Measurements from ENCODE around the gene FXYD4. TPM values are rescaled to one million over a fixed set of nuclear protein-coding genes. Genes with fewer than 3 reads are reported as not detected.
A peak's percentile ranks its signal among the peaks of the same experiment; 100 is the strongest.

FXYD4 gene
- total and polyA plus RNA-seq, 4 experiments from 2014 or later, result not detected

DNA sequence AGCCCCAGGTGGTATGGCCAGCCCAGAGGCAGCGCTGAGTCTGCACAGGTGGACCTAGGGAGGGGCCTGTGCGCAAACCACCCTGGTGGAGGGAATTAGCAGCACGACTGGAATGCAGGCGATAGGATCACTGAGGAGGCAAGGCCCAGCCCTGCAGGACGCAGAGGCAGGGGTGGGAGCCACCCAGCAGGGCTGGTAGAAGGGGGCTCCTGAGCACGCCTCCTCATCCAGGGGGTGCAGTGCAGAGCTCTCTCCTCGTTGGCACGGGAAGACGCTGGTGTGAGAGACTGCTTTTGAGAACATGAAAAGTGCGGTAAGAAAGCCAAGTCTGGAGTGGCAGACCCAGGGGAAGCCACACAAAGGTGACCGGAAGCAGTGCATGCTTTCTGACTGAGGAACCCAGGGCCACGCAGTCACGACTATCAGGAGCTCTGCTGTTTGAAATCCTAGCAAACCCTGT lies 6.0 kb downstream of the FXYD4 start:
- intact Hi-C loops (cut with micrococcal nuclease), result no loop called here
- no peak overlapping the region for H3K27ac Mint-ChIP-seq
- CTCF ChIA-PET (ENCODE audit: partially characterized antibody), result no interaction called here

DNA sequence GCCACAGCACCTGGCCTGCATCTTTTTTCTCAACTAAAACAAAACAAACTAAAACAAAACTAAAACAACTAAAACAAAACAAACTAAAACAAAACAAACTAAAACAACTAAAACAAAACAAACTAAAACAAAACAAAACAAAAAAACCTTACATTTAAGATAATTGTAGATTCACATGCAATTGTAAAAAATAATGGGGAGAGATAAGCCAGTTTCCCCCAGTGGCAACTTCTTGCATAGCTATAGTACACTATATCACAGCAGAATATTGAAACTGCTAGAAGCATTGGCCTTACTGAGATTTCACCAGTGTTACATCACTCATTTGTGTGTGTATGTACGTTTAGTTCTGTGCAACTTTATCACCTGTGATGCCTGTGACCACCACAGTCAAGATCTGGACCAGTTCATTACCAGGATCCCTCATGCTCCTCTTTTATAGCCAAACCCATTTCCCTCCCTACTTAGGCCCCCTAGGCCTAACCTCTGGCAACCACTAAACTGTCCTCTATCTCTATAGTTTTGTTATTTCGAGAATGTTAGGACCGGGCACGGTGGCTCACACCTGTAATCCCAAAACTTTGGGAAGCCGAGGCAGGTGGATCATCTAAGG lies 9.3 kb downstream of the FXYD4 start:
- Mint-ChIP-seq H3K4me1 (peaks cover 5 to 20% (median 11%) of the 10 kb centered on the region in 4 donors), H3K36me3 (peaks cover 0 to 14% of the 10 kb centered on the region in 2 donors), H3K9me3 (no peaks in the 10 kb centered on the region), H3K27ac (peak overlapping the region in 6 of 7 donors; percentile 13 to 70 (median 64)), H3K4me3 (no peak overlapping the region), H3K27me3 (no peaks in the 10 kb centered on the region)
- Histone ChIP-seq H3K36me3 (ENCODE audit: insufficient read depth, low read length) (peaks cover 10% of the 10 kb centered on the region), H3K27ac (ENCODE audit: low read depth, low read length) (no peak overlapping the region), H3K9me3 (ENCODE audit: control insufficient read depth in 1 of 2, low read length in 2 of 2) (no peaks in the 10 kb centered on the region), H3K4me3 (ENCODE audit: low read length in 2 of 2) (no peak overlapping the region), H3K27me3 (ENCODE audit: insufficient read depth, low read length) (no peaks in the 10 kb centered on the region), H3K4me1 (ENCODE audit: insufficient read depth, low read length) (no peaks in the 10 kb centered on the region)
- ChIA-PET CTCF (ENCODE audit: partially characterized antibody) (interaction anchor here (0.6 to 1.8 kb wide), 4 partner anchors 12 to 114 kb away, joined by 3 to 5 read pairs (median 3); no protein-coding TSS in a partner anchor), POLR2A (ENCODE audit: partially characterized antibody) (interaction anchor here (1.0 to 1.2 kb wide), 4 partner anchors 9 to 90 kb away, joined by 3 read pairs; partner anchors contain the start of gene FXYD4)
- DNase-seq, result no peak
- intact Hi-C loops (cut with micrococcal nuclease), result no loop called here

More for the DNA sequence above, 6.0 kb downstream of the FXYD4 start:
- no peak for DNase-seq
- POLR2A ChIA-PET (ENCODE audit: partially characterized antibody), result interaction anchor here (0.8 kb wide), 1 partner anchor 18 kb away, joined by 4 read pairs; no protein-coding TSS in a partner anchor
- H3K4me3 ChIP-seq (ENCODE audit: low read length in 2 of 2), result no peak overlapping the region
- no peaks in the 10 kb centered on the region for H3K27me3 ChIP-seq (ENCODE audit: insufficient read depth, low read length)
- H3K9me3 Mint-ChIP-seq, result no peaks in the 10 kb centered on the region
- H3K9me3 ChIP-seq (ENCODE audit: control insufficient read depth in 1 of 2, low read length in 2 of 2), result no peaks in the 10 kb centered on the region
- no peaks in the 10 kb centered on the region for H3K36me3 Mint-ChIP-seq
- H3K4me1 ChIP-seq (ENCODE audit: insufficient read depth, low read length), result no peaks in the 10 kb centered on the region
- no peaks in the 10 kb centered on the region for H3K27me3 Mint-ChIP-seq
- H3K27ac ChIP-seq (ENCODE audit: low read depth, low read length), result no peak overlapping the region
- peaks cover 4 to 13% (median 7%) of the 10 kb centered on the region in 4 donors for H3K4me1 Mint-ChIP-seq
- H3K36me3 ChIP-seq (ENCODE audit: insufficient read depth, low read length), result no peaks in the 10 kb centered on the region
- H3K4me3 Mint-ChIP-seq, result no peak overlapping the region

GRCh38 chr10:43383204-43383971 lies 12.0 kb downstream of the FXYD4 start:
- Mint-ChIP-seq H3K9me3 (no peaks in the 10 kb centered on the region), H3K27me3 (no peaks in the 10 kb centered on the region), H3K36me3 (peaks cover 21 to 37% of the 10 kb centered on the region in 2 donors), H3K27ac (peak overlapping the region in 5 of 7 donors; percentile 56 to 88 (median 73)), H3K4me3 (no peak overlapping the region), H3K4me1 (peaks cover 18 to 43% (median 26%) of the 10 kb centered on the region in 4 donors)
- Histone ChIP-seq H3K4me1 (ENCODE audit: insufficient read depth, low read length) (peaks cover 9% of the 10 kb centered on the region), H3K27me3 (ENCODE audit: insufficient read depth, low read length) (no peaks in the 10 kb centered on the region), H3K9me3 (ENCODE audit: control insufficient read depth in 1 of 2, low read length in 2 of 2) (no peaks in the 10 kb centered on the region), H3K27ac (ENCODE audit: low read depth, low read length) (no peak overlapping the region), H3K4me3 (ENCODE audit: low read length in 2 of 2) (no peak overlapping the region), H3K36me3 (ENCODE audit: insufficient read depth, low read length) (peaks cover 36% of the 10 kb centered on the region)
- no peak for DNase-seq
- intact Hi-C loops (cut with micrococcal nuclease), result no loop called here
- POLR2A ChIA-PET (ENCODE audit: partially characterized antibody), result interaction anchor here (1.0 to 4.1 kb wide), 4 partner anchors 13 to 244 kb away, joined by 3 to 24 read pairs (median 4); no protein-coding TSS in a partner anchor
- CTCF ChIA-PET (ENCODE audit: partially characterized antibody), result no interaction called here

GRCh38 chr10:43384252-43385221 lies 13.1 kb downstream of the FXYD4 start:
- no peak for DNase-seq
- Mint-ChIP-seq H3K27me3 (no peaks in the 10 kb centered on the region), H3K4me1 (peaks cover 24 to 55% (median 35%) of the 10 kb centered on the region in 4 donors), H3K36me3 (peaks cover 29 to 47% of the 10 kb centered on the region in 2 donors), H3K27ac (peak overlapping the region; percentile 37 to 88 (median 73)), H3K4me3 (peak overlapping the region in 1 of 8 donors; percentile 31), H3K9me3 (no peaks in the 10 kb centered on the region)
- intact Hi-C loops (cut with micrococcal nuclease), result no loop called here
- ChIA-PET POLR2A (ENCODE audit: partially characterized antibody) (interaction anchor here (1.0 to 4.1 kb wide), 6 partner anchors 12 to 97 kb away, joined by 3 to 24 read pairs (median 4); partner anchors contain the start of gene HNRNPF), CTCF (ENCODE audit: partially characterized antibody) (interaction anchor here (0.7 to 1.6 kb wide), 2 partner anchors 11 to 73 kb away, joined by 3 to 7 read pairs; no protein-coding TSS in a partner anchor)
- Histone ChIP-seq H3K9me3 (ENCODE audit: control insufficient read depth in 1 of 2, low read length in 2 of 2) (no peaks in the 10 kb centered on the region), H3K27me3 (ENCODE audit: insufficient read depth, low read length) (no peaks in the 10 kb centered on the region), H3K4me1 (ENCODE audit: insufficient read depth, low read length) (peaks cover 21% of the 10 kb centered on the region), H3K4me3 (ENCODE audit: low read length in 2 of 2) (no peak overlapping the region), H3K27ac (ENCODE audit: low read depth, low read length) (no peak overlapping the region), H3K36me3 (ENCODE audit: insufficient read depth, low read length) (peaks cover 45% of the 10 kb centered on the region)

DNA sequence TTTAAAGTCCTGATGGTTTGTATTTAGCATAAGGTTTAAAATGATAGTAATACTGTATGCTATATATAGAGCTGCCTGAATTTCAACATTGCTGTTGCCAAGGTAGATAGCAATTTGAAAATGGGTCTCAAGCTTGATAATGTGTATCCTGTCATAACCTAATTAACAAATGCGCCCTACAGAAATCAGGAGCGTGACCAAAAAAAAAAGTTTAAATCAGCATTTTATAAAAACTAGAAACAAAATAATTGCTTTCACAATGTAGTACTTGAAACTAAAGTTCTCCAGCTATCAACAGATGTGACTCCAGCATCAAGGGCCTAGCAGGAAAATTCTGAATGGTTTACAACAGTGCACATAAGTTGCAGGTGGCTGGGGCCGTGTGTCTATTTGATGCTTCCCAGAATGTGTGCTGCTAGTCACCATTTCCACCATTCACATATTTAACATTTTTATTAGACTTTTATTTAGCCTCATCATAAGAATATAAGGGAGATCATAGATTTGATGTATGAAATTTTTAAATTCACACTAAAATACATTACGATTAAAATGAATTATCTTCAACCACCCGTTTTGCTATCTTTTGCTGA lies 14.1 kb downstream of the FXYD4 start:
- ChIA-PET POLR2A (ENCODE audit: partially characterized antibody) (interaction anchor here (0.6 to 4.1 kb wide), 8 partner anchors 11 to 587 kb away, joined by 3 to 24 read pairs (median 4); partner anchors contain the start of gene HNRNPF), CTCF (ENCODE audit: partially characterized antibody) (interaction anchor here (0.7 to 1.6 kb wide), 2 partner anchors 10 to 72 kb away, joined by 3 to 7 read pairs; no protein-coding TSS in a partner anchor)
- H3K9me3 Mint-ChIP-seq, result no peaks in the 10 kb centered on the region
- H3K9me3 ChIP-seq (ENCODE audit: control insufficient read depth in 1 of 2, low read length in 2 of 2), result no peaks in the 10 kb centered on the region
- intact Hi-C loops (cut with micrococcal nuclease), result loop anchor here (1.0 kb wide), 1 partner anchor 11 kb away; no protein-coding TSS in a partner anchor
- H3K27me3 ChIP-seq (ENCODE audit: insufficient read depth, low read length), result no peaks in the 10 kb centered on the region
- peaks cover 30% of the 10 kb centered on the region for H3K4me1 ChIP-seq (ENCODE audit: insufficient read depth, low read length)
- DNase-seq, result no peak
- peaks cover 35 to 57% of the 10 kb centered on the region in 2 donors for H3K36me3 Mint-ChIP-seq
- no peak overlapping the region for H3K27ac ChIP-seq (ENCODE audit: low read depth, low read length)
- peaks cover 54% of the 10 kb centered on the region for H3K36me3 ChIP-seq (ENCODE audit: insufficient read depth, low read length)
- H3K27me3 Mint-ChIP-seq, result no peaks in the 10 kb centered on the region
- no peak overlapping the region for H3K4me3 ChIP-seq (ENCODE audit: low read length in 2 of 2)
- peaks cover 33 to 64% (median 44%) of the 10 kb centered on the region in 4 donors for H3K4me1 Mint-ChIP-seq
- H3K27ac Mint-ChIP-seq, result peak overlapping the region in 4 of 7 donors; percentile 19 to 73 (median 52)
- no peak overlapping the region for H3K4me3 Mint-ChIP-seq

- Mint-ChIP-seq H3K4me3 (no peak overlapping the region), H3K36me3 (peaks cover 42 to 67% of the 10 kb centered on the region in 2 donors), H3K27me3 (no peaks in the 10 kb centered on the region), H3K9me3 (no peaks in the 10 kb centered on the region), H3K4me1 (peaks cover 39 to 69% (median 51%) of the 10 kb centered on the region in 4 donors), H3K27ac (peak overlapping the region; percentile 31 to 90 (median 78))
- DNase-seq, result no peak
- H3K27me3 ChIP-seq (ENCODE audit: insufficient read depth, low read length), result no peaks in the 10 kb centered on the region
- H3K4me1 ChIP-seq (ENCODE audit: insufficient read depth, low read length), result peaks cover 41% of the 10 kb centered on the region
- H3K9me3 ChIP-seq (ENCODE audit: control insufficient read depth in 1 of 2, low read length in 2 of 2), result no peaks in the 10 kb centered on the region
- ChIA-PET CTCF (ENCODE audit: partially characterized antibody) (interaction anchor here (1.6 kb wide), 1 partner anchor 9 kb away, joined by 7 read pairs; no protein-coding TSS in a partner anchor), POLR2A (ENCODE audit: partially characterized antibody) (interaction anchor here (1.1 to 4.1 kb wide), 4 partner anchors 10 to 99 kb away, joined by 3 to 24 read pairs (median 4); no protein-coding TSS in a partner anchor)
- peaks cover 65% of the 10 kb centered on the region for H3K36me3 ChIP-seq (ENCODE audit: insufficient read depth, low read length)
- intact Hi-C loops (cut with micrococcal nuclease), result loop anchor here (1.0 kb wide), 1 partner anchor 10 kb away; no protein-coding TSS in a partner anchor
- H3K4me3 ChIP-seq (ENCODE audit: low read length in 2 of 2), result no peak overlapping the region
- no peak overlapping the region for H3K27ac ChIP-seq (ENCODE audit: low read depth, low read length)
These were observed 15.1 kb downstream of the FXYD4 start for GRCh38 chr10:43386549-43386948.

All from CD4-positive, alpha-beta memory T cell (primary cell).